Activated CD8-positive, alpha-beta T cell treated with anti-CD3 and anti-CD28 coated beads, Interleukin-2, amount 10 ng/mL, durations not matched to agents 7 days and 5 days (primary cell): ENCODE measurements around the gene ACVR1. TPM values are rescaled to one million over a fixed set of nuclear protein-coding genes. Genes with fewer than 3 reads are reported as not detected.

Experiments
- ATAC-seq: fragments of 150-1000 bp; cut with Tn5 transposase; one replicate; pipeline ENCODE4 v1.10.0; 2021; ENCODE audit warnings: moderate library complexity
- CTCF ChIA-PET: fragments of 350-600 bp; sonication (Branson Sonifier 250); formaldehyde crosslinking; loops from one replicate; lab custom pipeline; 2021; ENCODE audit warnings: antibody characterized with exemption; lab: Charles Lee
- POLR2A ChIA-PET: fragments of 350-600 bp; sonication (Branson Sonifier 250); formaldehyde crosslinking; loops from one replicate; lab custom pipeline; 2021; ENCODE audit warnings: antibody characterized with exemption; lab: Charles Lee
- DNase-seq: peaks from one replicate; pipeline ENCODE4 v3.0.0-alpha.2; 2020
- H3K27ac Mint-ChIP-seq: one replicate; pipeline ENCODE4 v1.8.0; 2021; ENCODE audit warnings: mild to moderate bottlenecking, mixed read lengths
- H3K27me3 Mint-ChIP-seq: one replicate; pipeline ENCODE4 v1.8.0; 2021; ENCODE audit warnings: low read depth, mixed read lengths
- H3K36me3 Mint-ChIP-seq: one replicate; pipeline ENCODE4 v1.8.0; 2021; ENCODE audit warnings: low read depth, mixed read lengths
- H3K4me1 Mint-ChIP-seq: one replicate; pipeline ENCODE4 v1.8.0; 2021; ENCODE audit warnings: low read depth, mixed read lengths
- H3K4me3 Mint-ChIP-seq: one replicate; pipeline ENCODE4 v1.8.0; 2021; ENCODE audit warnings: mild to moderate bottlenecking, mixed read lengths
- H3K9me3 Mint-ChIP-seq: one replicate; pipeline ENCODE4 v1.8.0; 2022; ENCODE audit warnings: mixed read lengths; ENCODE audit not compliant: insufficient read depth
- total RNA-seq, 2 experiments: library from RNA; stranded (reverse); gene quantifications; one replicate each; pipeline ENCODE4 v1.2.3, GENCODE V29; 2021

The ACVR1 gene
- total RNA-seq, 2 experiments from 2014 or later, result 10.7 to 13.6 TPM

GRCh38 chr2:157822533-157822932 lies 53.6 kb downstream of the ACVR1 start:
- ChIA-PET POLR2A (no interaction called here), CTCF (interaction anchor here (1.0 kb wide), 1 partner anchor 78 kb away, joined by 3 read pairs; no protein-coding TSS in a partner anchor)
- Mint-ChIP-seq H3K4me3 (no peak overlapping the region), H3K4me1 (no peaks in the 10 kb centered on the region), H3K36me3 (peaks cover 15% of the 10 kb centered on the region), H3K9me3 (no peaks in the 10 kb centered on the region), H3K27ac (no peak overlapping the region), H3K27me3 (no peaks in the 10 kb centered on the region)
- ATAC-seq (no peak), DNase-seq (no peak)

DNA sequence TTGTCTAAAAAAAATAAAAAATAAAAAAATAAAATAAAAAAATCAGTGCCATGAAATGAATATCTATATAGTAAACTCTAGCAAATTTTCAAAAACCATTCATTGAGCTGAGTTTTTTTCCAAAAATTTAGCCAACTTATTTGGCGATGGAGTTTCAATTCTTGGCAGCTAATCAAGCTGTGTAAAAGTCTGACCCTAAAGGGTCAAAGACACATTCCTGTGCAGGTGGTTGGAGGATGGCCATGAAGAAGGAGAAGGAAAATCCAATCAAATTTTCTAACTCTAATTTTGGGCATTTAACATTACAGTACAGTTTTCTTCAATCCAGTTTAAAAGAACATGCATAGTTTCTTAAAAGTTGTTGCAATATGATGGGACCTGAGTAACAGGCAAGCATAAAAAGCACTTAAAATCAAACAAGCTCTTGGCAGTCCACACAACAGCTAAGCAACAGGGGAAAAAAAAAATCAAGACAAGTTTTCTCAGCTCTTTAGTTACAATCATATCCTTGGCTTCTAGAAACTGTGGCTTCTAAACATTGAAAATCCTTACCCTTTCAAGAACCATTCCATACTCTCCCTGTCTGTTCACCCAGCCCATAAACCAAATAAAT lies 54.5 kb downstream of the ACVR1 start:
- ATAC-seq (no peak), DNase-seq (no peak)
- H3K27ac Mint-ChIP-seq, result no peak overlapping the region
- no peak overlapping the region for H3K4me3 Mint-ChIP-seq
- ChIA-PET POLR2A (no interaction called here), CTCF (interaction anchor here (1.0 kb wide), 2 partner anchors 55 to 79 kb away, joined by 3 read pairs; no protein-coding TSS in a partner anchor)
- peaks cover 21% of the 10 kb centered on the region for H3K36me3 Mint-ChIP-seq
- no peaks in the 10 kb centered on the region for H3K27me3 Mint-ChIP-seq
- no peaks in the 10 kb centered on the region for H3K4me1 Mint-ChIP-seq
- no peaks in the 10 kb centered on the region for H3K9me3 Mint-ChIP-seq

DNA sequence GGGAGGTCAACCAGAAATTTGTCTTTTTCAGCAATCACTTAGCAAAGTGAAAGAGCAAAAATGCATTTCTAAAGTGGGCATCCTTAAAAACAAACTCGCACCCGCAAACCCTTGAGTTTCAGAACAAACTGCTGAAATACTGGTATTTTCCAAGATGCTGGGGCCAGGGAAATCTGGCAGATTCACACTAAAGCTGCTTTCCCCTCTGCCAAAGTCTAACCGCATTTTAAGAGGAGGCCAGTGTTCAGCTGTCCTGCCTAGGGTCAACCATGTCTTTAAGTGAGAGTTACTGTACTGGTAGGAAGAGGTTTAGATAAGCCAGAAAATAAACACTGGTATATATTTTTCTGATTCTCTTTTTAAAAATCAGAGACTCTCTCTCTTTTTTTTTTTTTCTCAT lies 55.9 kb downstream of the ACVR1 start:
- Mint-ChIP-seq H3K36me3 (peaks cover 22% of the 10 kb centered on the region), H3K27ac (no peak overlapping the region), H3K4me3 (no peak overlapping the region), H3K4me1 (no peaks in the 10 kb centered on the region), H3K9me3 (no peaks in the 10 kb centered on the region), H3K27me3 (no peaks in the 10 kb centered on the region)
- ChIA-PET POLR2A (no interaction called here), CTCF (no interaction called here)
- ATAC-seq, result no peak
- DNase-seq, result no peak

DNA sequence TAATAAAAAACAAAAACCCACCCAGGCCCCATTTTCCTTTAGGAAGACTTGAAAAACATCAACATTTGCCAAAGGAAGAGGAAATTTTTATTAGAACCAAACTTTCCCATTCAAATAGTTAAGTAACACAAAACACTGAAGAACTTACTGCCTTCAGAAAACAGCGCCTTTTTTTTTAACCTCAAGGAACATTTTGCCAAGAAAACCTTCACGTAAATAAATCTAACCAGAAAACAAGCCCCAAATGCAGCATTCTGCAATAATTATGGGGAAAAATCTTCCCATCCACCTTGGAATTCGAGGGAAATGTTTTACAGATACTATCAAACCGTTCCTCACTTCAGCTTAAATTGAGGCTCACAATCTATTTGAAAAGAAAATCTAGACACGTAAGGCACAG lies 56.4 kb downstream of the ACVR1 start:
- Mint-ChIP-seq H3K27ac (no peak overlapping the region), H3K27me3 (no peaks in the 10 kb centered on the region), H3K9me3 (no peaks in the 10 kb centered on the region), H3K4me3 (no peak overlapping the region), H3K36me3 (peaks cover 22% of the 10 kb centered on the region), H3K4me1 (no peaks in the 10 kb centered on the region)
- DNase-seq (no peak), ATAC-seq (no peak)
- CTCF ChIA-PET, result no interaction called here
- POLR2A ChIA-PET, result no interaction called here

- no peaks in the 10 kb centered on the region for H3K4me1 Mint-ChIP-seq
- CTCF ChIA-PET, result no interaction called here
- H3K9me3 Mint-ChIP-seq, result no peaks in the 10 kb centered on the region
- DNase-seq (no peak), ATAC-seq (no peak)
- no peaks in the 10 kb centered on the region for H3K27me3 Mint-ChIP-seq
- no peak overlapping the region for H3K4me3 Mint-ChIP-seq
- POLR2A ChIA-PET, result no interaction called here
- H3K36me3 Mint-ChIP-seq, result peaks cover 17% of the 10 kb centered on the region
- H3K27ac Mint-ChIP-seq, result no peak overlapping the region
Observed at GRCh38 chr2:157818227-157818626, 57.9 kb downstream of the ACVR1 start.

- Mint-ChIP-seq H3K36me3 (peaks cover 22% of the 10 kb centered on the region), H3K4me3 (no peak overlapping the region), H3K27ac (no peak overlapping the region), H3K9me3 (no peaks in the 10 kb centered on the region), H3K27me3 (no peaks in the 10 kb centered on the region), H3K4me1 (peaks cover 11% of the 10 kb centered on the region)
- POLR2A ChIA-PET, result no interaction called here
- CTCF ChIA-PET, result no interaction called here
- DNase-seq, result no peak
- no peak for ATAC-seq
Observed at GRCh38 chr2:157815421-157815820, 60.7 kb downstream of the ACVR1 start.

GRCh38 chr2:157813467-157813866 lies 62.7 kb downstream of the ACVR1 start:
- ChIA-PET CTCF (no interaction called here), POLR2A (no interaction called here)
- H3K36me3 Mint-ChIP-seq, result peaks cover 20% of the 10 kb centered on the region
- no peak for ATAC-seq
- no peak for DNase-seq
- H3K27me3 Mint-ChIP-seq, result no peaks in the 10 kb centered on the region
- H3K4me1 Mint-ChIP-seq, result peaks cover 12% of the 10 kb centered on the region
- H3K27ac Mint-ChIP-seq, result no peak overlapping the region
- H3K4me3 Mint-ChIP-seq, result no peak overlapping the region
- H3K9me3 Mint-ChIP-seq, result no peaks in the 10 kb centered on the region

DNA sequence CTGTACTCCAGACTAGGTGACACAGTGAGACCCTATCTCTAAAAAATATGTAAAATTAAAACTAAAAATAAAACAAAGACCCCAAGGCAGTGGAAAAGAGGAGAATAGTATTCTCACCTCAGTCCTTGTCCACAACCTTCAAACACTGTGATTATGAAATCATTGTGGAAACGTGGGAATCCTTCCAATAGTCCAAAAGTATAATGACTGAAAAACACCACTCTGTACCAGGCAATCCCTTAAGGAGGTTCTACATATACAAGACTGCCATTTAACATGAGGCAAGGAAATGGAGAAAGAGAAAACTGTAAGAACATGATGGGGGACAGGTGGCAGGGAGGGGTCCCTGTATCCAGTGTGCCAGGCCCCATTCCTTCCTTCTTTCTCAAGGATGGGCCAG lies 66.1 kb downstream of the ACVR1 start:
- Mint-ChIP-seq H3K4me3 (no peak overlapping the region), H3K9me3 (no peaks in the 10 kb centered on the region), H3K4me1 (peaks cover 21% of the 10 kb centered on the region), H3K27ac (no peak overlapping the region), H3K27me3 (no peaks in the 10 kb centered on the region), H3K36me3 (peaks cover 11% of the 10 kb centered on the region)
- POLR2A ChIA-PET, result no interaction called here
- no peak for ATAC-seq
- CTCF ChIA-PET, result no interaction called here
- DNase-seq, result no peak

DNA sequence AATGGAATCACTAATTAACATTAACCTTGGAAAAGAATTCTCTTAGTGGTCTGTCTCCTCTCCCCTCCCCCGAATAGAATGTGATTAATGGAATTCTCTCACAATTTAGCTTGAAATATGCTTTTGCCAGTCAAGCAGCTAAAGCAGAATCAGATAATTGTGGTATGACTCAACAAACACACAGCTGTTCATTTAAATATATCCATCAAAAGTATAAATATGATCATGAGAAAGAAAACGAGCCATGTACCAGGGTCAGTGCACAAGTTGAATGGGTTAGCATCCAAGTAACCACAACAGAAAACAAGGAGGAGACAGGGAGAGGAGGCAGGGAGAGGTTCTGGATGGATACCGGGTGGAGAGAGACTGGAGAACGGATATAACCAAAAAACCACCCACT lies 66.9 kb downstream of the ACVR1 start:
- no peak overlapping the region for H3K4me3 Mint-ChIP-seq
- CTCF ChIA-PET, result no interaction called here
- POLR2A ChIA-PET, result no interaction called here
- H3K36me3 Mint-ChIP-seq, result peaks cover 11% of the 10 kb centered on the region
- ATAC-seq (no peak), DNase-seq (no peak)
- no peak overlapping the region for H3K27ac Mint-ChIP-seq
- H3K4me1 Mint-ChIP-seq, result peaks cover 21% of the 10 kb centered on the region
- H3K9me3 Mint-ChIP-seq, result no peaks in the 10 kb centered on the region
- H3K27me3 Mint-ChIP-seq, result no peaks in the 10 kb centered on the region

DNA sequence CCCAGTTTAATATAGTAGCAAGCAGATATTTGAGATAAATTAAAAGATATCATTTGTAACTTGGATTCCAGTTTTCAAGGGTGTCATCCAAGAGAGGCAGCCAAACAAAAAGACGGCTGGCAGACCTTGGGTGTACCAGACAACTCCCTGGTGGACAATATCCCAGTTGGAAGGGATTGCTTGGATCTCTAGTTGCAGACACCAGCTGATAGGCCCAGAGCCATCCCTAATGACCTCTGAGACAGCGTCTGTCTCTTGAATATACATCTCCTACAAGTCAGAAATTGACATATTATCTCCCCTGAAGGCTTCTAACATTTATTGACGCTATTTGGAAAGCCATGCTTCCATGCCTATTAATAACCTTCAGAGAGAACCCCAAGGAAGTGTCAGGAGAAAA lies 67.7 kb downstream of the ACVR1 start:
- ATAC-seq (no peak), DNase-seq (no peak)
- peaks cover 21% of the 10 kb centered on the region for H3K4me1 Mint-ChIP-seq
- peaks cover 11% of the 10 kb centered on the region for H3K36me3 Mint-ChIP-seq
- no peaks in the 10 kb centered on the region for H3K9me3 Mint-ChIP-seq
- POLR2A ChIA-PET, result no interaction called here
- CTCF ChIA-PET, result no interaction called here
- H3K27ac Mint-ChIP-seq, result no peak overlapping the region
- no peak overlapping the region for H3K4me3 Mint-ChIP-seq
- H3K27me3 Mint-ChIP-seq, result no peaks in the 10 kb centered on the region

DNA sequence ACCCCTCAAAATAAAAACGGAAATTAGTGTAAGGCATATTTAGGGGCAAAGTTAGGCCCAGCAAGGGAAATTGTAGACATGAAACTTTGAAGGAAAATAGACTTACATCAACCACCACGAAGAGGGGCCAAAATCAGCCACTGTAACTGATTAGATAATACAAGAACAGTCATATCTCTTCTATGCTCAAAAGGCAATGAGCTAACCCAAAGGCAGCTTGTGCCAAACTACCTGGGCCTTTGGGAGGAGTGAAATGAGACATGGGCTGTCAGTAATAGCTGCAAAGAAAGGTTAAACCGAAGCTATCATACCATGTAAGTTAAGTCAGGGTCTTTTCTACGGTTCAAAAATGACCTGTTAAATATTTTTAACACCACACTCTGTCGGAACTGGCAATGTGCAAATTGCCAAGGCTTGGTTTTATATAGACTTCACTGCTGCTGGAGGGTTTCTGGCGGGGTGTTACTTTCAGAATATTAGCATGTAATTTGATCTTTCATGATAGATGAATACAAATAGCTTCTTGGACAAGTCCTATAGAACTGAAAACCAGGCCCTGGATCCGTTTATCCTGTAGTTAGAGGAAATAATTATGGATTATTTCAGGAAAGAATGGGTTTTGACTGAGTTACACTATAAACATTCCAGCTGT lies 69.6 kb downstream of the ACVR1 start:
- Mint-ChIP-seq H3K4me3 (no peak overlapping the region), H3K4me1 (peaks cover 20% of the 10 kb centered on the region), H3K27me3 (no peaks in the 10 kb centered on the region), H3K36me3 (peaks cover 8% of the 10 kb centered on the region), H3K27ac (no peak overlapping the region), H3K9me3 (no peaks in the 10 kb centered on the region)
- ATAC-seq (no peak), DNase-seq (no peak)
- CTCF ChIA-PET, result no interaction called here
- POLR2A ChIA-PET, result no interaction called here

GRCh38 chr2:157805519-157805918 lies 70.6 kb downstream of the ACVR1 start:
- Mint-ChIP-seq H3K4me1 (peaks cover 11% of the 10 kb centered on the region), H3K27me3 (no peaks in the 10 kb centered on the region), H3K27ac (no peak overlapping the region), H3K9me3 (no peaks in the 10 kb centered on the region), H3K4me3 (no peak overlapping the region), H3K36me3 (peaks cover 6% of the 10 kb centered on the region)
- no peak for DNase-seq
- ChIA-PET POLR2A (no interaction called here), CTCF (no interaction called here)
- no peak for ATAC-seq
